Islet of Langerhans (tissue), 1 donor: Measurements from ENCODE around the gene NRBF2.

Source experiments
- FAIRE-seq: peaks from one replicate; lab custom pipeline; 2011; peaks lifted over from hg19 to GRCh38; lab: Jason Lieb, UNC

Gene NRBF2

GRCh38 chr10:63164166-63164623, 31.1 kb downstream of the NRBF2 start:
- FAIRE-seq, result no peak

DNA sequence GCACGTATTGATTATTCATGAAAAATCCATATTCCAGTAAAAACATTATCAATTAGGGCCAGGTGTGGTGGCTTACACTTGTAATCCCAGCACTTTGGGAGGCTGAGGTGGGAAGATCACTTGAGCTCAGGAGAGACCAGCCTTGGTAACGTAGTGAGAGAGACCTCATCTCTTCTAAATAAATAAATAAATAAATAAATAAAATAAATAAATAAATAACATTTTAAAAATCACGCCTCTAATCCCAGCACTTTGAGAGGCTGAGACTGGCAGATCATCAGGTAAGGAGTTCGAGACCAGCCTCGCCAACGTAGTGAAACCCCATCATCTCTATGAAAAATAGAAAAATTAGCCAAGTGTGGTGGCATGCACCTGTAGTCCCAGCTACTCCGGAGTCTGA, 32.1 kb downstream of the NRBF2 start:
- FAIRE-seq, result no peak

GRCh38 chr10:63166742-63167258, 33.7 kb downstream of the NRBF2 start:
- FAIRE-seq, result peak; percentile 98

DNA sequence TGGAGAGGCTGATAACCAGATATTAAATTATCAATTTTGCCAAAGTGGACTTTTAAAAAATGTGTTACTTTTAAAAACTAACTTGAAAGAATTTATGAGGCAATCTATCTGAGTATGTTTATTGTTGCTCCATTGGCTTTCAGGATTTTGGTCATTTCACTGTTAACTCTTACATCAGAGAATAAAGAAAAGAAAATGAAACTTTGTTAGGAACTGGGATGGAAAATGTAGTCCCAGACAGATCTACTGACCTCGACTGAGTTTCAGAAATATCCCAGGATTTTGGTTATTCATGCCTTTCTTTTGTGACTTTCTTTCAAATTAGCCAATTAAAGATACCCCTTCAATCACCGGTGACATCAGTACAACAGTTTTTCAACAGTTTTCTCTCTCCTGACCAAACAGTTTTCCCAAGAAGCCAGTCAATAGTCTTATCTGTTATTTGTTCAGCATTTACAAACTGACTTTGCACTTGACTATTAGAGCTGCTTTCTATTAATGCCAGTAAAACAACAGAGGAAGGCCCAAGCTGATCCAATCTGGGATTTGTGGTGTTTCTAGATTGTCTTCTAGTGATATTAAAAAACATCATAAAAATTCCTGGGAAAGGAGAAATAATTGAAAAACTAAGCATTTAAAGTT, 35.8 kb downstream of the NRBF2 start:
- FAIRE-seq, result peak; percentile 56

DNA sequence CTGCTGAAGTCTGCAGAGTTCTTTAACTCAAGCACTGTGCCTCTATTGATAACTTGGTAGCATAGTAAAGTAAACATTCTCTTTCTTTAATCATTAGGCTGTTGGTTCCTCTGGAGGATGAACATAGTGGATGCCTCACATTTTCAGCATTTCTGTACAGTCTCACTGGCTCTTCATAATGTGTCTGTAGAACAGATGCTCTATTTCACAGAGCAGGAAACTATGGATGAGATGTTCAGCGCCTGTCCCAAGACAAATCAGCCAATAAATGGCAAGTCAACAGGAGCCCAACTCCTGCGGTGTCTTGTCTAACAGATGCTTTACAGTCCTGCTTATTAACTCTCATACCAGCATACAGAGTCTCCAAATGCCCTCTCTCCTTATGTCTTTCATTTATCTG, 36.5 kb downstream of the NRBF2 start:
- FAIRE-seq, result no peak

DNA sequence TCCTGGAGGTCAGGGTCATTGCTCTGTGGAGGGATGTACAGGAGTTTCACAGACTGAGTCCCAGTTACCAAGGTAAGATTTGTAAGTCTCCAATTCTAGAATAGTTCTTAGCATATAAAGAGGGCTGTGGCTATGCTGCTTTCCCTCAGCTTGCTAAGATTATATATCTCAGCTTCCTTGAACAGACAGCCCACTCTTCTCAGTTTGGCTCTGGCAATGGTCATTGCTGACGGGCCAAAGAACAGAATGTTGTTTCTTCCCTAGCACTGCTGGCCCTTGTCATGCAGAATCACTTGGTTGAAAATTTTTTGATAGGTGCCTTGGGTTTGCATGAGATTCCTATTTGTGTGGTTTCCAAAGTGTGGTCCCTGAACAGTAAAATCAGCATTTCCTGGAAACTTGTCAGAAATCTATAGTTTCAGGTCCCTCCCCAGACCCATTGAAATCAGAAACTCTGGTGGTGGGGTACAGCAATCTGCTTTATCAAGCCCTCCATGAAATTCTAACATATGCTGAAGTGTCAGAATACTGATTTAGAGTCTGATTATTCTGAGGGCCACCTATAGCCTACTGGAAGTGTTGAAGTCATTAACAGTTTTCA, 38.2 kb downstream of the NRBF2 start:
- FAIRE-seq, result no peak

DNA sequence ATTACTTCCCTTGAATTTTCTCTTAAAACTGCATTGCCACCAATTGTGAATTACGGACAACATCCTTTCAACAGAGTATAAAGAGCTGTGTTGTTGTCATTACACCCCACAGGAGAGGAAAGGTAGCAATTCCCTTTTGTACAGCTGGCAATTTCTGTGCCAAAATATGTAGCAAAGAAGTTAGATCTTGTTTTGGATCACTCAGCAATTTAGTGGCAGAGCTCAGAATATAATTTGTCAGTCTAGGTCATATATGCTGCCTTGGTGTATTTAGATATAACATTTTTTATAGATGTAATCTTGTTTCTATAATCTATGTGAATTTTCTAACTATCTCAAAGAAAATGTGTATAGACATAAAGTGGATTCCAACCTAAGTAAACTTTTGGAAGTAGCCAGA, 38.8 kb downstream of the NRBF2 start:
- no peak for FAIRE-seq

- FAIRE-seq, result no peak
These were observed 40.5 kb downstream of the NRBF2 start for GRCh38 chr10:63173468-63174232.

- FAIRE-seq, result no peak
These were observed 42.4 kb downstream of the NRBF2 start for GRCh38 chr10:63175534-63175933.

DNA sequence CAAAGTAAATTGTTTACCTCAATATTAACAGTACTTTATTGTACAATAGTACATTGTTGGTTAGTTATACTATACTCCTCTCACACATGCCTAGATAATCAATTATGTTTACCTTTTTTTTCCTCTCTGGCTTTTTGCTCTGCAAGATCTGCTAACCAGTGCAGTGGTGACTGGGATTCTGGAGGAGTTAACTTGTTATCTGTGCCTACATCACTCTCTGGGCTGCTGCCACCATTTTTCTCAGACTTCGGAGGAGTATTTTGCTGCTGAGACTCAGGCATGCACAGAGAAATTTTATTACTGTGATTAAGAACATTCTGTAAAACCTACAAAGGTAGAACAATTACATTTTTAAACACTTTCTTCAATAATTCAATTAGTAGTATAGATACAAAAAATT, 59.7 kb downstream of the NRBF2 start:
- FAIRE-seq, result no peak

GRCh38 chr10:63197344-63198092, 64.4 kb downstream of the NRBF2 start:
- no peak for FAIRE-seq

- no peak for FAIRE-seq
These were observed 66.6 kb downstream of the NRBF2 start for GRCh38 chr10:63199716-63200115.

- FAIRE-seq, result no peak
These were observed 67.3 kb downstream of the NRBF2 start for GRCh38 chr10:63200431-63200830.

- no peak for FAIRE-seq
These were observed 68.0 kb downstream of the NRBF2 start for GRCh38 chr10:63201118-63201517.
